Measurements from ENCODE around the gene SMARCC1.

Gene SMARCC1

GRCh38 chr3:47794544-47794943 lies 12.9 kb upstream of the SMARCC1 start:
- TF ChIP-seq, protein P1, sequence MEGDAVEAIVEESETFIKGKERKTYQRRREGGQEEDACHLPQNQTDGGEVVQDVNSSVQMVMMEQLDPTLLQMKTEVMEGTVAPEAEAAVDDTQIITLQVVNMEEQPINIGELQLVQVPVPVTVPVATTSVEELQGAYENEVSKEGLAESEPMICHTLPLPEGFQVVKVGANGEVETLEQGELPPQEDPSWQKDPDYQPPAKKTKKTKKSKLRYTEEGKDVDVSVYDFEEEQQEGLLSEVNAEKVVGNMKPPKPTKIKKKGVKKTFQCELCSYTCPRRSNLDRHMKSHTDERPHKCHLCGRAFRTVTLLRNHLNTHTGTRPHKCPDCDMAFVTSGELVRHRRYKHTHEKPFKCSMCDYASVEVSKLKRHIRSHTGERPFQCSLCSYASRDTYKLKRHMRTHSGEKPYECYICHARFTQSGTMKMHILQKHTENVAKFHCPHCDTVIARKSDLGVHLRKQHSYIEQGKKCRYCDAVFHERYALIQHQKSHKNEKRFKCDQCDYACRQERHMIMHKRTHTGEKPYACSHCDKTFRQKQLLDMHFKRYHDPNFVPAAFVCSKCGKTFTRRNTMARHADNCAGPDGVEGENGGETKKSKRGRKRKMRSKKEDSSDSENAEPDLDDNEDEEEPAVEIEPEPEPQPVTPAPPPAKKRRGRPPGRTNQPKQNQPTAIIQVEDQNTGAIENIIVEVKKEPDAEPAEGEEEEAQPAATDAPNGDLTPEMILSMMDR (IDR thresholded peaks at IDR 0.05), result no peak
- Histone ChIP-seq H3K36me3 (no peaks in the 10 kb centered on the region), H3K27ac (no peak overlapping the region), H3K9me3 (no peaks in the 10 kb centered on the region), H3K4me1 (peaks cover 0 to under 1% (median 0%) of the 10 kb centered on the region in 4 donors), H3K27me3 (no peaks in the 10 kb centered on the region), H3K4me3 (no peak overlapping the region)
- intact Hi-C loops (cut with DNase I; ENCODE audit: low total_unique reads), result no loop called here
- DNase-seq, result no peak

DNA sequence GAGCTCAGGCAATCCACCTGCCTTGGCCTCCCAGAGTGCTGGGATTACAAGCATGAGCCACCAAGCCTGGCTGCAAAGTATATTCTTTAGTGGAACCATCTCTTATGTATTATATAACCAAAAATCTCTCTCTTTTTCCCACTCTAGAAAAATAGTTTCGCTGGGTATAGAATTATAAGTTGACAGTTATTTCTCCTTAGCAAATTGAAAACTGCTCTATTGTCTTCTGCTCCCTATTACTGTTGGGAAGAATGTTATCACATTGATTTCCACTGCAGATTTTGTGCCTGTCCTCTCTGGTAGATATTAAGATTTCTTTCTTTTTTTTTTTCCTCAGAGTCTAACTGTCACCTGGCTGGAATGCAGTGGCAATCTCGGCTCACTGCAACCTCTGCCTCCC lies 11.0 kb upstream of the SMARCC1 start:
- Histone ChIP-seq H3K9me3 (no peaks in the 10 kb centered on the region), H3K4me3 (no peak overlapping the region), H3K27me3 (no peaks in the 10 kb centered on the region), H3K36me3 (no peaks in the 10 kb centered on the region), H3K4me1 (peaks cover 0 to 4% (median 0%) of the 10 kb centered on the region in 4 donors), H3K27ac (no peak overlapping the region)
- TF ChIP-seq, protein P1 (IDR thresholded peaks at IDR 0.05), result no peak
- intact Hi-C loops (cut with DNase I; ENCODE audit: low total_unique reads), result no loop called here
- no peak for DNase-seq

GRCh38 chr3:47791193-47791855 lies 9.6 kb upstream of the SMARCC1 start:
- Histone ChIP-seq H3K9me3 (no peaks in the 10 kb centered on the region), H3K27me3 (no peaks in the 10 kb centered on the region), H3K4me3 (no peak overlapping the region), H3K36me3 (no peaks in the 10 kb centered on the region), H3K4me1 (peaks cover 0 to 4% (median 0%) of the 10 kb centered on the region in 4 donors), H3K27ac (no peak overlapping the region)
- DNase-seq, result no peak
- TF ChIP-seq, protein P1 (IDR thresholded peaks at IDR 0.05), result no peak
- intact Hi-C loops (cut with DNase I; ENCODE audit: low total_unique reads), result no loop called here

GRCh38 chr3:47783673-47784072 lies 2.0 kb upstream of the SMARCC1 start:
- Histone ChIP-seq H3K27me3 (no peaks in the 10 kb centered on the region), H3K4me1 (peaks cover 0 to 28% (median 19%) of the 10 kb centered on the region in 4 donors), H3K4me3 (no peak overlapping the region), H3K36me3 (no peaks in the 10 kb centered on the region), H3K27ac (no peak overlapping the region), H3K9me3 (no peaks in the 10 kb centered on the region)
- TF ChIP-seq, protein P1 (IDR thresholded peaks at IDR 0.05), result no peak
- intact Hi-C loops (cut with DNase I; ENCODE audit: low total_unique reads), result no loop called here
- no peak for DNase-seq

DNA sequence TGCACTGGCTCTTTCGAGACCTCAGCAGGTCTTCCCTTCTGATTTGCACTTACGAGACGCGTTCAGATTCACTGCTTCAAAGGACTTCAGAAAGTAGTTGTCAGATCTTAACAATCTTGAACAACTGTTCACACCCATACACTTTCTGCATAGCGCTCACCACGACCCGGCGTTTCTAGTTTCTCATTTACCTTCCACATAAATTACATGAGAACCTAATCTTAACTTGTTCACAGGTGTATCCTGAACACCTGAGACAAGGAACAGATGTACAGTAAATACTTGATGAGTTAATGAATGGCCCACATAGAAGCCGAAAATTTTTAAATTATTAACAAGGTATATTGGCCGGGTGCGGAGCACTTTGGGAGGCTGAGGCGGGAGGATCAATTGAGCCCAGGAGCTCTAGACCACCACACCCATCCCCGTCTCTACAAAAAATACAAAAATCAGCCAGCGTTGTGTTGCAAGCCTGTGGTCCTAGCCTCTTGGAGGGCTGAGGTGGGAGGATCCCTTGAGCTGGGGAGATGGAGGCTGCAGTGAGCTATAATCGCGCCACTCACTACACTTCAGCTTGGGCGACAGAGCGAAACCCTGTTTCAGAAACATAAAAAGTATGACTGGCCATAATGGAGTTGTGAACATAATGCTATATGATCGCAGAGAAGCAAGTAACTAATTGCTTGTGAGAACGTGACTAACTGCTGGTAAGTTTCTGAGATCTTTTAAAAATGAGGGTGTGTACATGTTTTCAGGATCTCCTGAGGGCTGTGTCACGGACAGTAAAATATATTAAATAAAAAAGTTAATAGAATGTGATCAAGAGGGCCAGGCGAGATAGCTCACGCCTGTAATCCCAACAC lies 984 bp upstream of the SMARCC1 start:
- H3K9me3 ChIP-seq, result no peaks in the 10 kb centered on the region
- intact Hi-C loops (cut with DNase I; ENCODE audit: low total_unique reads), result no loop called here
- H3K27me3 ChIP-seq, result no peaks in the 10 kb centered on the region
- TF ChIP-seq, protein P1 (IDR thresholded peaks at IDR 0.05), result no peak
- DNase-seq, result no peak
- H3K4me1 ChIP-seq, result peaks cover 0 to 33% (median 23%) of the 10 kb centered on the region in 4 donors
- no peaks in the 10 kb centered on the region for H3K36me3 ChIP-seq
- H3K27ac ChIP-seq, result peak overlapping the region; percentile 94 to 97
- H3K4me3 ChIP-seq, result peak overlapping the region; percentile 91 to 100
